GM12892 (cell line): ENCODE results near the gene SYNE2.

ENCODE experiments used
- POLR2A ChIP-seq: IDR thresholded peaks from 2 replicates; pipeline ENCODE4 v1.6.1; 2011; ENCODE audit warnings: low read depth, low read length, control low read depth
- POLR2AphosphoS5 ChIP-seq: IDR thresholded peaks from 2 replicates; pipeline ENCODE4 v1.6.1; 2011; ENCODE audit warnings: low read depth, low read length, control low read depth

DNA sequence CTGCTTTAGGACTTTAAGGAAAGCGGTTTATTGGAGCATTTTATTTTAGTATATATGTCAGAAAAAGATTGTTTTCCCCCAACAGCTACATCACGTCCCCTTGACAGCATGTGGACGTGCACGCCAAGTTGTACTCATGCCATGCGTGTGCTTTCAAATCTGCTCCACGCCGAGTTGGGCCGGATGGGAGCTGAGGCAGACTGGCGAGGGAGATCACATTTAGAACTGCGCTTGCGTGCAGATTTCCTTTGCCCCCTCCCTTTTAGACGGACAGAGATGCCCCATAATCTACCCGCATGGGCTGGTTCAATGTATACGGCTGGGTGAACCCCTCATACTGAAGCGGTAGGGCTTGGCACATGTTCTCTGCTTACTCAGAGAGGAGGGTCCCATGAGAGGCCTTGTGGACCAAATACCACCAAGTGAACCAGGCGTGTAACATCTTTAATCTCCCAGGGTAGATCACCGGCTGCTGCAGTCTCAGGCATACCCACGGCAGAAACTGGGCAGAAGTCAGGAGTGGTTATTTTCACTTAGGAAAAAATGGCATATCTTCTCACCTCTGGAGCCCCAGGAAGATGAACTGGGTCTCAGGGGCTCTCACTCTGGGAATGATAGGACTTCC, 349.2 kb downstream of the SYNE2 start:
- TF ChIP-seq POLR2AphosphoS5 (no peak), POLR2A (no peak)
